HCT116 (cell line): ENCODE measurements around the gene SFXN5. TPM values are rescaled to one million over a fixed set of nuclear protein-coding genes. Genes with fewer than 3 reads are reported as not detected.

Experiments
- ATAC-seq: fragments of 200-7000 bp; cut with Tn5 transposase; 2 replicates; pipeline ENCODE4 v1.9.1; 2020; ENCODE audit warnings: mild to moderate bottlenecking, moderate library complexity
- BruUV-seq: library from RNA; stranded (reverse); fragments of 400-500 nt; replicated peaks from 2 replicates; lab custom pipeline; 2021; lab: Mats Ljungman, UMichigan
- CTCF ChIA-PET: fragments of 300-600 bp; sonication (Branson Sonifier 250); formaldehyde crosslinking; loops from one replicate; lab custom pipeline; 2021; ENCODE audit warnings: antibody characterized with exemption; lab: Charles Lee
- POLR2A ChIA-PET: fragments of 300-600, 350-600 bp; sonication (Branson Sonifier 250); formaldehyde crosslinking; loops from one replicate; lab custom pipeline; 2021; ENCODE audit warnings: antibody characterized with exemption; lab: Charles Lee
- RAD21 ChIA-PET, 2 experiments: fragments of 300-600 bp; sonication (Branson Sonifier 250); formaldehyde crosslinking; loops; one replicate each; lab custom pipeline; 2023; ENCODE audit warnings: low total read pairs in 2 of 2; ENCODE audit not compliant: uncharacterized antibody in 2 of 2, unreplicated experiment in 2 of 2, low non-redundant PET in 1 of 2; lab: Charles Lee
- DNase-seq: peaks from one replicate; pipeline ENCODE4 v3.0.0-alpha.2; 2010; ENCODE audit warnings: low read depth, low spot score
- H2AFZ ChIP-seq: fragments of 200-600 bp; shearing (Covaris generic), sonication (generic); 2 replicates; pipeline ENCODE4 v1.6.1; 2017; ENCODE audit warnings: low read depth, mixed run types, mixed read lengths, antibody characterized with exemption, low read length; ENCODE audit not compliant: poor library complexity, severe bottlenecking
- H3K27ac ChIP-seq: 2 replicates; pipeline ENCODE4 v1.5.1; 2012; ENCODE audit warnings: low read depth, low read length
- H3K27me3 ChIP-seq: fragments of 200-600 bp; sonication (generic); 2 replicates; pipeline ENCODE4 v1.6.1; 2016; ENCODE audit warnings: mixed run types, low read length, mixed read lengths; ENCODE audit not compliant: insufficient read depth
- H3K36me3 ChIP-seq, 2 experiments: fragments of 200-500 bp in 1 of 2; fragments of 200-600 bp in 1 of 2; sonication (Bioruptor generic) in 1 of 2; sonication (generic) in 1 of 2; 2 replicates each; pipeline versions ENCODE4 v1.5.1 to v1.6.1; 2014 to 2016; ENCODE audit warnings: low read length in 2 of 2, inconsistent platforms in 1 of 2, mixed read lengths in 1 of 2, mixed run types in 1 of 2; ENCODE audit not compliant: insufficient read depth in 2 of 2, control insufficient read depth in 1 of 2
- H3K4me1 ChIP-seq, 2 experiments: fragments of 200-600 bp in 1 of 2; sonication (generic) in 1 of 2; 2 replicates each; pipeline versions ENCODE4 v1.5.1 to v1.6.1; 2012 to 2017; ENCODE audit warnings: low read length in 2 of 2, inconsistent platforms in 1 of 2, mild to moderate bottlenecking in 1 of 2, mixed read lengths in 1 of 2, mixed run types in 1 of 2, moderate library complexity in 1 of 2; ENCODE audit not compliant: insufficient read depth in 2 of 2, control insufficient read depth in 1 of 2
- H3K4me2 ChIP-seq: fragments of 200-600 bp; sonication (generic); 2 replicates; pipeline ENCODE4 v1.6.1; 2017; ENCODE audit warnings: mixed run types, low read length, mixed read lengths
- H3K4me3 ChIP-seq, 2 experiments: fragments of 200-600 bp in 1 of 2; sonication (generic) in 1 of 2; replicated peaks in 1 of 2; 2 replicates each; pipeline ENCODE4 v1.5.1; 2011 to 2016; ENCODE audit warnings: low read length in 2 of 2, control low read depth in 1 of 2, low read depth in 1 of 2, mild to moderate bottlenecking in 1 of 2, mixed read lengths in 1 of 2, mixed run types in 1 of 2
- H3K79me2 ChIP-seq: fragments of 200-600 bp; sonication (generic); 2 replicates; pipeline ENCODE4 v1.6.1; 2017; ENCODE audit warnings: mild to moderate bottlenecking, mixed run types, low read length, moderate library complexity, mixed read lengths; ENCODE audit not compliant: insufficient read depth
- H3K9ac ChIP-seq: fragments of 200-600 bp; sonication (generic); 2 replicates; pipeline ENCODE4 v1.6.1; 2016; ENCODE audit warnings: low read length, mixed read lengths
- H3K9me2 ChIP-seq: fragments of 200-600 bp; sonication (generic), shearing (Covaris generic); 2 replicates; pipeline ENCODE4 v1.6.1; 2017; ENCODE audit warnings: mixed run types, mild to moderate bottlenecking, moderate library complexity; ENCODE audit not compliant: insufficient read depth
- H3K9me3 ChIP-seq, 2 experiments: fragments of 200-500 bp in 1 of 2; fragments of 200-600 bp in 1 of 2; sonication (Bioruptor generic) in 1 of 2; sonication (generic) in 1 of 2; 2 replicates each; pipeline ENCODE4 v1.6.1; 2014 to 2017; ENCODE audit warnings: low read length in 2 of 2, mixed read lengths in 2 of 2, inconsistent platforms in 1 of 2, low read depth in 1 of 2, mild to moderate bottlenecking in 1 of 2, mixed run types in 1 of 2, moderate library complexity in 1 of 2; ENCODE audit not compliant: control insufficient read depth in 1 of 2, insufficient read depth in 1 of 2
- H4K20me1 ChIP-seq: fragments of 200-600 bp; sonication (generic), shearing (Covaris generic); 2 replicates; pipeline ENCODE4 v1.6.1; 2017; ENCODE audit warnings: mixed run types, mild to moderate bottlenecking, moderate library complexity; ENCODE audit not compliant: insufficient read depth
- CBX3 ChIP-seq: IDR thresholded peaks from 2 replicates; pipeline ENCODE4 v1.6.1; 2012; ENCODE audit warnings: low read depth
- CEBPB ChIP-seq: IDR thresholded peaks from 2 replicates; pipeline ENCODE4 v1.6.1; 2012; ENCODE audit warnings: low read depth
- EGR1 ChIP-seq: IDR thresholded peaks from 2 replicates; pipeline ENCODE4 v1.6.1; 2012; ENCODE audit warnings: low read depth
- ELF1 ChIP-seq: IDR thresholded peaks from 2 replicates; pipeline ENCODE4 v1.6.1; 2012; ENCODE audit warnings: low read depth, borderline replicate concordance
- EZH2phosphoT487 ChIP-seq: fragments of 200-600 bp; IDR thresholded peaks from 2 replicates; pipeline ENCODE4 v1.6.1; 2018; ENCODE audit warnings: antibody characterized with exemption, borderline replicate concordance
- FOSL1 ChIP-seq: IDR thresholded peaks from 2 replicates; pipeline ENCODE4 v1.6.1; 2012; ENCODE audit warnings: low read depth
- JUND ChIP-seq: IDR thresholded peaks from 2 replicates; pipeline ENCODE4 v1.6.1; 2012
- POLR2A ChIP-seq: IDR thresholded peaks from 2 replicates; pipeline ENCODE4 v1.7.0; 2011; ENCODE audit warnings: borderline replicate concordance; ENCODE audit not compliant: insufficient read depth, insufficient read length; ENCODE audit errors: extremely low read depth
- RAD21 ChIP-seq: IDR thresholded peaks from 2 replicates; pipeline ENCODE4 v1.6.1; 2012; ENCODE audit warnings: low read depth, mild to moderate bottlenecking
- SIN3A ChIP-seq: IDR thresholded peaks from 2 replicates; pipeline ENCODE4 v1.6.1; 2012; ENCODE audit warnings: low read depth
- SP1 ChIP-seq: IDR thresholded peaks from 2 replicates; pipeline ENCODE4 v1.6.1; 2012; ENCODE audit warnings: low read depth
- YY1 ChIP-seq: IDR thresholded peaks from 2 replicates; pipeline ENCODE4 v1.6.1; 2011; ENCODE audit warnings: low read length, low read depth, moderate library complexity, mild to moderate bottlenecking; ENCODE audit not compliant: insufficient replicate concordance; ENCODE audit errors: extremely low read depth
- ZNF274 ChIP-seq: fragments of 200-500 bp; sonication (Bioruptor generic); IDR thresholded peaks from 2 replicates; pipeline ENCODE4 v1.6.1; 2014; ENCODE audit warnings: mild to moderate bottlenecking, low read depth, low read length, inconsistent platforms
- intact Hi-C: fragments of 100-400 bp; cut with micrococcal nuclease; formaldehyde crosslinking; loops from 2 replicates; pipeline ENCODE4 v1.10.0; 2022
- total RNA-seq: library from RNA; stranded (reverse); gene quantifications from one replicate; pipeline ENCODE4 v1.2.1, GENCODE V29; 2021; ENCODE audit not compliant: unreplicated experiment
- TF ChIP-seq, protein P1 (sequence below): IDR thresholded peaks from 2 replicates; pipeline ENCODE4 v1.6.1; 2012; ENCODE audit warnings: low read depth
- TF ChIP-seq, protein P2 (sequence below): IDR thresholded peaks from 2 replicates; pipeline ENCODE4 v1.6.1; 2012

SFXN5 gene
- total RNA-seq, 1 experiment from 2014 or later: 10.0 TPM

DNA sequence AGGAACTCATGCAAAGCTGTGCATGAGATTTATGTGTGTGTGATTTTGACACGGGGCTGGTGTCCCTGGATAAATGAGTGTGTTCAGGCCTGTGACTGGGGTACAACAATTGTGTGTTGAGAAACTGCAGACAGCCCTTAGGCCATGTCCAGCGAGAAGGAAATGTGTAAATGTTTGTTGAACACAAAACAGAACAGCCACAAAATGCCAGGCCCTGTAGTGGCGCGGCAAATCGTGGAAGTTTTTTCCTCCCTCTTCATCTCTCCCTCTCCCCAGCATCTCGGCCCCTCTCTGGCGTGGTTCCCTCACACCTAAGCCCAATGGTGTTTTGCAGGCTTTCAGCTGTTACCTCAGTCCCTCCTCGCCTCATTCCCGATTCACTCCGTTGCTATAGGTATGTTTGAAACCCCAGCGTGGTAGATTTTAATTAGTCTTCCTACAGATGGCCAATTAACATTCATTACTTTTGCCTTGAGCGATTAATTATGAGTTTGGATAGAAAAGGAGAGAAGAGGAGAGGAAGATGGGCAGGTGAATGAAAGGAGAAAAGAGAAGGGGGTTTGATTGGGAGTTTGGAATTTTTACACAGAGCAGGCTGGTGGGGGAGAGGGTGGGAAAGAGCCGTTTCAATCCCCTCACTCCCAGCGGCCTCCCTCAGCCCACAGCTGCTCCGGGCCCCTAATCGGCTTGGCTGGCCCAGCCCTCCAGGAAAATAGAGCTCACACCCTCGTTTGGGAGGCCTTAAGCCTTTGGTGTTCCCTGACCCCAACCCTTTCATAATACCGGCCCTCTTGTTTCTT lies 173.5 kb downstream of the SFXN5 start (continued):
- TF ChIP-seq EZH2phosphoT487: no peak

DNA sequence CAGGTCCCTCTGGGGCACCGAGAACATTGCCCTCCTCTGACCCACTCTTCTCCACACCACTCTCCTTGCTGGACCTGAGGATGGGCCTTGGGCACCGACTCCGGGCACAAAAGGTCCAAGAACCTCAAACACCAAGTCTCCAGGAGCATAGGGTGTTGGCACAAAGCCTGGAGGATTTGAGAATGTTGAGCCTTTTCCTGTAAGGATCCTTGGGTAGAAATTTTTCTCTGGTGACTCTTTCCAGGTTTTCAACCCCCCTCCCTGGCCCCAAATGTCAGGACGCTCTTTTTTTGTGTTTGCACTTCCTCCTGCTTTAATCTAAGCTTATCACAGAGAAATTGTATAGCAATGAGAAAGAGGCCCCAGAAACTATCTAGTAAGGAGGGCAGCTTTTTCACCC lies 175.1 kb downstream of the SFXN5 start:
- Histone ChIP-seq H2AFZ (no peak overlapping the region), H3K27ac (no peak overlapping the region), H3K9me3 (no peaks in the 10 kb centered on the region), H3K79me2 (no peaks in the 10 kb centered on the region), H3K36me3 (peaks cover 0 to 10% of the 10 kb centered on the region in 2 experiments; a peak in 1 of 4 replicates), H3K4me1 (peaks cover 0 to 4% of the 10 kb centered on the region in 2 experiments; a peak in 1 of 4 replicates), H3K4me2 (no peak overlapping the region), H3K9me2 (no peaks in the 10 kb centered on the region), H4K20me1 (peaks cover 4% of the 10 kb centered on the region; the same call in 1 of the 2 replicates), H3K27me3 (no peaks in the 10 kb centered on the region), H3K4me3 (no peak overlapping the region), H3K9ac (no peak overlapping the region)
- intact Hi-C loops: no loop called here
- BruUV-seq: no TSS peak
- ChIA-PET CTCF (interaction anchor here (1.1 to 1.7 kb wide), 3 partner anchors 9 to 281 kb away, joined by 3 to 6 read pairs (median 5); partner anchors contain the start of gene SPR), POLR2A (no interaction called here), RAD21 (no interaction called here)
- no peak for ATAC-seq
- no peak for TF ChIP-seq ZNF274
- TF ChIP-seq EGR1: no peak
- TF ChIP-seq SIN3A: no peak
- no peak for TF ChIP-seq SP1
- no peak for TF ChIP-seq POLR2A
- no peak for TF ChIP-seq JUND
- TF ChIP-seq, protein P1, sequence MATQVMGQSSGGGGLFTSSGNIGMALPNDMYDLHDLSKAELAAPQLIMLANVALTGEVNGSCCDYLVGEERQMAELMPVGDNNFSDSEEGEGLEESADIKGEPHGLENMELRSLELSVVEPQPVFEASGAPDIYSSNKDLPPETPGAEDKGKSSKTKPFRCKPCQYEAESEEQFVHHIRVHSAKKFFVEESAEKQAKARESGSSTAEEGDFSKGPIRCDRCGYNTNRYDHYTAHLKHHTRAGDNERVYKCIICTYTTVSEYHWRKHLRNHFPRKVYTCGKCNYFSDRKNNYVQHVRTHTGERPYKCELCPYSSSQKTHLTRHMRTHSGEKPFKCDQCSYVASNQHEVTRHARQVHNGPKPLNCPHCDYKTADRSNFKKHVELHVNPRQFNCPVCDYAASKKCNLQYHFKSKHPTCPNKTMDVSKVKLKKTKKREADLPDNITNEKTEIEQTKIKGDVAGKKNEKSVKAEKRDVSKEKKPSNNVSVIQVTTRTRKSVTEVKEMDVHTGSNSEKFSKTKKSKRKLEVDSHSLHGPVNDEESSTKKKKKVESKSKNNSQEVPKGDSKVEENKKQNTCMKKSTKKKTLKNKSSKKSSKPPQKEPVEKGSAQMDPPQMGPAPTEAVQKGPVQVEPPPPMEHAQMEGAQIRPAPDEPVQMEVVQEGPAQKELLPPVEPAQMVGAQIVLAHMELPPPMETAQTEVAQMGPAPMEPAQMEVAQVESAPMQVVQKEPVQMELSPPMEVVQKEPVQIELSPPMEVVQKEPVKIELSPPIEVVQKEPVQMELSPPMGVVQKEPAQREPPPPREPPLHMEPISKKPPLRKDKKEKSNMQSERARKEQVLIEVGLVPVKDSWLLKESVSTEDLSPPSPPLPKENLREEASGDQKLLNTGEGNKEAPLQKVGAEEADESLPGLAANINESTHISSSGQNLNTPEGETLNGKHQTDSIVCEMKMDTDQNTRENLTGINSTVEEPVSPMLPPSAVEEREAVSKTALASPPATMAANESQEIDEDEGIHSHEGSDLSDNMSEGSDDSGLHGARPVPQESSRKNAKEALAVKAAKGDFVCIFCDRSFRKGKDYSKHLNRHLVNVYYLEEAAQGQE: no peak
- no peak for TF ChIP-seq FOSL1
- TF ChIP-seq EZH2phosphoT487: no peak
- no peak for TF ChIP-seq ELF1
- TF ChIP-seq RAD21: no peak
- TF ChIP-seq, protein P2, sequence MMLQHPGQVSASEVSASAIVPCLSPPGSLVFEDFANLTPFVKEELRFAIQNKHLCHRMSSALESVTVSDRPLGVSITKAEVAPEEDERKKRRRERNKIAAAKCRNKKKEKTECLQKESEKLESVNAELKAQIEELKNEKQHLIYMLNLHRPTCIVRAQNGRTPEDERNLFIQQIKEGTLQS: no peak
- TF ChIP-seq YY1: no peak
- TF ChIP-seq CBX3: no peak
- TF ChIP-seq CEBPB: no peak
- DNase-seq: no peak
